Motor neuron (in vitro differentiated cells): ENCODE measurements around the gene RIC3. TPM values are rescaled to one million over a fixed set of nuclear protein-coding genes. Genes with fewer than 3 reads are reported as not detected.

Experiments used
- ATAC-seq, 8 experiments: fragments of 200-7000 bp; cut with Tn5 transposase; replicated peaks in 6 of 8; 2 replicates each; pipeline ENCODE4 v1.8.0; 2021; ENCODE audit warnings: mild to moderate bottlenecking in 8 of 8, moderate library complexity in 8 of 8
- H3K27ac ChIP-seq, 2 donors: fragments of 250-450 bp; sonication (Bioruptor Pico); 2 replicates each; pipeline ENCODE4 v1.9.0; 2021; ENCODE audit warnings: antibody characterized with exemption in 2 of 2, mild to moderate bottlenecking in 2 of 2, moderate library complexity in 1 of 2
- H3K4me1 ChIP-seq, 2 donors: fragments of 250-450 bp; sonication (Bioruptor Pico); replicated peaks in 1 of 2; 2 replicates each; pipeline ENCODE4 v1.6.1; 2021; ENCODE audit warnings: antibody characterized with exemption in 2 of 2, mild to moderate bottlenecking in 2 of 2, moderate library complexity in 1 of 2
- H3K4me3 ChIP-seq, 5 donors: fragments of 250-450 bp; sonication (Bioruptor Pico); 2 replicates each; pipeline ENCODE4 v1.9.0; 2021; ENCODE audit warnings: antibody characterized with exemption in 5 of 5, mild to moderate bottlenecking in 5 of 5, moderate library complexity in 4 of 5
- WGBS, 10 experiments: fragments of 450-650 bp; shearing (Covaris generic); methylation state at CpG; one replicate each; pipeline ENCODE4 v1.0.0; 2022; 5-methylcytosine and 5-hydroxymethylcytosine counted together
- in situ Hi-C, 9 experiments: fragments of 400-800 bp; cut with MboI; loops; one replicate each; pipeline ENCODE4 v1.15.0; 2021; ENCODE audit warnings: low sequenced_read_pairs in 9 of 9, low pct_unique_long_range_greater_than_20kb in 2 of 9; ENCODE audit not compliant: unreplicated experiment in 9 of 9
- total RNA-seq, 8 experiments: library from RNA; unstranded; fragments of 300-600 nt; gene quantifications; 2 replicates each; pipeline versions ENCODE4 v1.2.3 to v1.2.4, GENCODE V29; 2022

Gene RIC3
- total RNA-seq, 8 experiments from 2014 or later: 0.10 to 48.0 (median 24.3) TPM

DNA sequence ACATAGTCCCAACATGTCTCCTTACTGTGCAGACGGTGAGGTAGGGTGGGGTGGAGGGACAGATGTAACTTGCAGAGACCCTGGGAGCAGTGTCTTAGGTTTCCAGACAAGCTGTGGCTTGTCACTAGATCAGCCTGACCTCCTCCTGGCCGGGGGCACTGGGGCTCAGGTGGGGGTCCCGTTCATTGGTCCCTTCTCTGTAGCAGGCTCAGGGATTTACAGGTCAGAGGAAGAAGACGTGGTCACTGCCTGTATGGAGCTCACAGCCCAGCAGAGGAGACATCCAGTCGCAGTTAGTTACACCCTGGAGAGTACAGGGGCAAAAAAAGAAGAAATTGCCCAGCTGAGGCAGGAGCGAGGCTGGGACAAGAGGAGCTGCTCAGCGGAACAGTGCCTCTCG, 109.8 kb downstream of the RIC3 start:
- peak overlapping the region in 1 of 2 donors; percentile 46 for H3K27ac ChIP-seq
- H3K4me1 ChIP-seq: peaks cover 5 to 23% of the 10 kb centered on the region in 2 donors
- 56 to 100% (median 95%) methylated on average over 1 to 6 of the region's 8 CpGs; no CpG with 5 or more reads in 3 of the 10 experiments for WGBS, 10 experiments
- ATAC-seq: no peak
- H3K4me3 ChIP-seq: no peak overlapping the region
- in situ Hi-C loops: no loop called here

GRCh38 chr11:8058216-8058615, 110.6 kb downstream of the RIC3 start:
- peaks cover 5 to 23% of the 10 kb centered on the region in 2 donors for H3K4me1 ChIP-seq
- in situ Hi-C loops: no loop called here
- 91 to 100% (median 98%) methylated on average over 1 to 9 of the region's 9 CpGs; no CpG with 5 or more reads in 2 of the 10 experiments for WGBS, 10 experiments
- no peak overlapping the region for H3K4me3 ChIP-seq
- no peak for ATAC-seq
- H3K27ac ChIP-seq: no peak overlapping the region

DNA sequence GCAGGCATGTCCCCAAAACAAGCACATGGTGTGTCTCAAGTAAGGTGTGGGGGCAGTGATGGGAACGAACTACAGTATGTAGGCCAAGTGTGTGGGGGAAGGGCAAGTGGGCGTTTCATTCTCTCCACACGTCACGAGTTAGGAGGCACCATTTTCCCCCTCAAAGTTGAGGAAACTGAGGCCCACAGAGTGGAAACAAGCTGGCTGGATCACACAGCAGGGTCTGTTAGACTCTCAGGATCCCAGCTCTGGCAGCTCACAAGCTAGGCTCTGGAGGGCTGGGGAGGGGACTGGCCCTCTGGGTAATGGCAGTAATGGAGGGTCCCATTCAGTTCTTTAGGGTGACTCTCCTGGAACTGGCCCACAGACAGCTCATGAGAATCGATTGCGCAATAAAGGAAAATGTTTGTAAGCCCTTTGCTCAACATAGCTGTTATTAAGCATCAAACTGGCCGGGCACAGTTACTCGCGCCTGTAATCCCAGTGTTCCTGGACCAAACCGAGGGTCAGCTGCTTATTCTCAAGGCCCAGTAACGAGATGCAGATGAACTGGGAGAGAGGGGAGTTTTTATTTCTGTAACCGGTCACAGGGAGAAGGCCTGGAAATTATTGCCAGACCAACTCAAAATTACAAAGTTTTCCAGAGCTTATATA, 111.9 kb downstream of the RIC3 start:
- no peak overlapping the region for H3K4me3 ChIP-seq
- peak in 2 of 8 experiments; percentile 44 to 45 for ATAC-seq
- WGBS, 10 experiments: 18 to 90% (median 33%) methylated on average over 3 to 10 of the region's 12 CpGs; no CpG with 5 or more reads in 3 of the 10 experiments
- peaks cover 5 to 23% of the 10 kb centered on the region in 2 donors for H3K4me1 ChIP-seq
- H3K27ac ChIP-seq: no peak overlapping the region
- in situ Hi-C loops: no loop called here

Other genes with a start within 250 kb of the RIC3 start
- 1 to 10 TPM in 1 of 8 experiments, under 1 TPM in 4, not detected in 3; 0.04 to 1.2 (median 0.46) TPM for gene OR10A6, start 237.8 kb downstream of the RIC3 start, total RNA-seq
- gene OR10A3, start 227.3 kb downstream of the RIC3 start, total RNA-seq: under 1 TPM in 4 of 8 experiments, not detected in 4; 0.24 to 0.58 (median 0.35) TPM
- gene NLRP10, start 203.6 kb downstream of the RIC3 start, total RNA-seq: 1 to 10 TPM in 1 of 8 experiments, under 1 TPM in 3, not detected in 4; 0.14 to 1.4 (median 0.39) TPM
- gene EIF3F, start 181.7 kb downstream of the RIC3 start, total RNA-seq: 100 to 1,000 TPM; 212 to 457 (median 285) TPM
- gene TUB, start 87.8 kb downstream of the RIC3 start, total RNA-seq: 10 to 100 TPM in 5 of 8 experiments, 1 to 10 TPM in 2, under 1 TPM in 1; 0.76 to 57.2 (median 25.7) TPM
- 10 to 100 TPM in 1 of 8 experiments, 1 to 10 TPM in 5, not detected in 2; 1.1 to 11.7 (median 7.2) TPM for gene LMO1, start 94.9 kb upstream of the RIC3 start, total RNA-seq